Stimulated activated CD4-positive, alpha-beta T cell treated with anti-CD3 and anti-CD28 coated beads, Interleukin-4, amount 100 ng/mL, for 4 hours (primary cell): Measurements from ENCODE around the gene ENPP1.
"Not testable (repeated sequence)": the region's sequence is repeated elsewhere in the genome, so short reads cannot be mapped to it uniquely, and the experiment has no call there.

Source experiments
- DNase-seq, 2 experiments: peaks; one replicate each; pipeline ENCODE4 v3.0.0-alpha.2; 2020

The ENPP1 gene

DNA sequence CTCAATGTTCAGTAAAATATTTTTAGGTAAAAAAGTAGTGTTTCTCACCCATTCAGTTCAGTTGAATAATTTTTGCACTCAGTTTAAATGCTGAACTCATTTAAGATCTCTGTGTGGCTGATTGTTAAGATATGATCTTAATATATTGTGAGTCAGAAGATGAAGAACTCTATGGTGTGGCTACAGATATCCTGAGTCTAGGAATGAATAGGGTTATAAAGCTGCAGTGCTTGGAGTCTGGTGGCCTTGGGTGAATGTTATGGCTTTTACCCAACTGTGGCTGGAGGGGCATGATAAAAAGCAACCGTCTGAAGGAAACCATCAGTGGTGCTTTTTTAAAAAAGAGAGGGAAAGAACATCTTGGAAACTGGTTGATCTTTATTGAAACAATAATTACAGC, 77.4 kb downstream of the ENPP1 start:
- no peak for DNase-seq

DNA sequence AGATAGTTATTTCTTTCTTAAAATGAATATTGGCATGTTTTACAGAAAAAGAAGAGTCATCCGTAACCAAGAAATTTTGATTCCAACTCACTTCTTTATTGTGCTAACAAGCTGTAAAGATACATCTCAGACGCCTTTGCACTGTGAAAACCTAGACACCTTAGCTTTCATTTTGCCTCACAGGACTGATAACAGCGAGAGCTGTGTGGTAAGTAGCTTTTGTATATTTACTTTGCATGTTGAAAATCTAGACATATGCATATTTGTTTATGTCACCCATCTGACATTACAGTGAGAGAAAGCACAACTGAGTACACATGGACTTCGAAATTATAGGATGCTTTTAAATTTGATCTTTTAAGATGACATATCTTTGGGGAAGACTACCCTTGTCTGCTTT, 78.7 kb downstream of the ENPP1 start:
- DNase-seq = no peak

DNA sequence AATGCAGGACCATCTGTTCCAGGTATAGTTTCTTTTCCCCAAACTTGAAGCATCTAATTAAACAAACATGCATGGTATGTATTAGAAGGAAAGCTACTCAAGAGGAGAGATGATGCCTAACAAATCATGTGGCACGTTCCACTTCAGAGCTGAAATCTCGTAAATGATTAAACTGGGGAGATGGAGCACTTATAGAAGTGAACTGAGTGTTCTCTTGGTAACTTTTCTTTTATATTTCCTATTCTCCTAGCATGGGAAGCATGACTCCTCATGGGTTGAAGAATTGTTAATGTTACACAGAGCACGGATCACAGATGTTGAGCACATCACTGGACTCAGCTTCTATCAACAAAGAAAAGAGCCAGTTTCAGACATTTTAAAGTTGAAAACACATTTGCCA, 82.3 kb downstream of the ENPP1 start:
- no peak for DNase-seq

DNA sequence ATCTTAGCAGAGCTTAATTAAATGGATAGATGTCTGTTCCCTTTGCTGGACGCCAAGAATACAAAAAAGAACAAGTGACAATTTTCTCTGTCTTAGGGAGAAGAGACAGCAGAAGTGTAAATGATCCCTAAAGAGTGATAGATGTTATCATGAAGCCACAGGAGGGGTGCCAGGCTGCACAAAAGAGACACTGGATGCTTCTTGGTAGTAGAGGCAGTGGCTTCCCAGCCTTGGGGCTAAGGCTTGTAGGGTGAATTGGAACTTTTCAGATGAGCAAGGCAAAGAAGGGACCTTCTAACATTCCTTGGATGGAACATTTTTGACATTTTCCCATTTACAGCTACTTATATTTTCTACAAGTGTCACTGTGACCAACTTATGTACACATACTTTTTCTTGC, 85.4 kb downstream of the ENPP1 start:
- no peak for DNase-seq

DNA sequence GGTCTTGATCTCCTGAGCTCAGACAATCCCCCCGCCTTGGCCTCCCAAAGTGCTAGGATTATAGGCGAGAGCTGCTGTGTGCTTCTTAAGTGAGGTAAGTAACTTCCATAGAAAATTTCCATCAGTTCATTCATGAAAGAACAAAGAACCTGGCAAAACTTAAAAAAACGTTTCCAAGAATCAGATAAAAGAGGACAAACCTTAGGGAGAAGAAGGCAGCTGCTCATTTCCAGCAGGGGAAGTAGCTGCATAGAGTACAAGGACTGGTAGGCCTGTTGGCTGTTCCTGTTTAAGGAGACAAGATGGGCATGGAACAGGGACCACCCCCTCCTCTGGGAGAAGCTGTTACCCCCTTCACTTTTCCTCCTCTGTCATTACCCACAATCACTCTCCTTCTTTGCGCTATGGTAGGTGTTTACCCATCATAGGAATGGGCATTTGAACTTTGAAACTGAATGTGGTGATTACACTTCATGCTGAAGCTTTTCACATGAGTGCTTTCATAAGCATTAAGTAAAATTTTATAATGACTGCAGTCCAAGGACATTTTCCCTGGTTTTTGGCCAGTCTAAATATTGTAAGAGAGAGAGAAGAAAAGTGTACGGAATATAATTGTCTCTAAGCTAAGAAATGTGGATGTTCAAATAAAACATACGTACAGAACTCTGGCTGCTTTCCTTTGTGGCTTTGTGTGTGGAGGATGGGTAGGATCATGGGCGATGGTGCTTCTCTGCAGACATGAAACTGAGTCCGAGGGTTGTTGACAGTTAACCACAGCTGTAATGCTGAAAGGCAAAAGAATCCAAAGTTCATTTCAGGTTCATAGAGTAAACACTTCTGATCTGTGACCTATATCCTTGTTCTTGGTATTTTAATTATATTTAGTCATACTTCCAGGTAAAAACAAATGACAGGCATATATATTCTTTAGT, 86.9 kb downstream of the ENPP1 start:
- DNase-seq = no peak

DNA sequence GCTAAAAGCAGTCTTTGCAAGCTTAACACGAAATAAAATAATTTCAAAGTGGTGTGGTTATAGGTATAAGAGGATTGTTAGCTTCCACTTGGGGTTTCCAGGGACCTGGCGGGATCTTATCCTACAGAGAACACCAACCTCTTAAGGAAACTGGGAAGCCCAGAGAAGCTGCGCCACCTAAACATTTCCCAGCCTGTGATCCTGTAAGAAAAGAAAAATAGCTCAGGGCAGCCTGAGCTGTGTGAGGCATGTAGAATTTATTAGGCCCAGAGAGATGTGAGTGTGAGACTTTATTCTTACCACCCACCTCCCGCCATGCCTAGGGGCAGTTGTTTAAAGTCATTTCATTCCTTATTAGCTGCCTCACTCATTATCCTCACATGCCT, 89.2 kb downstream of the ENPP1 start:
- no peak for DNase-seq

DNA sequence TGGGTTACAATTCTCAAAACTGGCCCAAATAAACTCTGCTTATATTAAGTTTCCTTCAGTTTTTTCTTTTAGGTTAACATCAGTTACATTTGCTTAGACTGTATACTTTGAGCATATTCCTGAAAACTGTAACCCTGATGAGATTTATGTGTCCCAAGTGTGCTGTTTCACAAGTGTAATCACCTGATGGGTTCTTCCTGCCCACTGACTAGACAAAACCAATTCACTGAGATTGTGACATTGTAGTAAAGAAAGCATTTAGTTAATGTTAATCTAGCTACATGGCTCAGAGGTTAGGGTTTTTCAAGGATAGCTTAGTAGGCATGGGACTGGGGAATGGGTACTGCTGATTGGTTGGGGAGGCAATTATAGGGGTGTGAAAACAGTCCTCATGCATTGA, 89.8 kb downstream of the ENPP1 start:
- DNase-seq = no peak

DNA sequence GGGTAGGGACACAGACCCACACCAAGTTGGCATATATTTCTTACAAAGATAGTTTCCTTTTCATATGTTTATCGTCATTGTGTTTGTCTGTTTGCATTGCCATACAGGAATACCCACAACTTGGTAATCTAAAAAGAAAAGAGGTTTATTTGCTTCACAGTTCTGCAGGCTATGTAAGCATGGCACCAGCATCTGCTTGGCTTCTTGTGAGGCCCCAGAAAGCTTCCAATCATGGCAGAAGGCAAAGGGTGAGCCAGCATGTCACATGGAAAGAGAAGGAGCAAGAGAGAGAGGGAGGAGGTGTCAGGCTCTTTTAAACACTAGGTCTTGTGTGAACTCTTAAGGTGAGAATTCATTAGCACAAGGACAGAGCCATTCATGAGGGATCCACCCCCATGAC, 90.9 kb downstream of the ENPP1 start:
- DNase-seq = no peak

DNA sequence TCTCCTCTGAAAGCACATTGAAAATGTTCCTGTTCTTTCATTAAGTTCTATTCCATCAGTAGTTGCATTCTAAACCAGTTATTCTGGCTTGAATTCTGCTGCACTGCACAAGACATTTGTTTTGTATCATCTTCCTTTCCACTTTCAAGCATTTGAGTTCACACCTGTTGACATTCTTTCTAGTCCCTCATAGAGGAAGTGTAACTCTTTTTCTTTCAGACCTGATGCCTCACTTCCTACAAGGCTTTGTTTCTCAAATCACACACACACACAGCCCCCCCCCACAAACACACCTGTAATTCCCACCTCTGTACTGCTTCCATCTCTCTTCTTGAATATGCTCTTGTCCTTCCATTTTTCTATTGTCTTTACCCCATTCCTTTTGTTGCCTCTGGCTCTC, 92.4 kb downstream of the ENPP1 start:
- DNase-seq = no peak

DNA sequence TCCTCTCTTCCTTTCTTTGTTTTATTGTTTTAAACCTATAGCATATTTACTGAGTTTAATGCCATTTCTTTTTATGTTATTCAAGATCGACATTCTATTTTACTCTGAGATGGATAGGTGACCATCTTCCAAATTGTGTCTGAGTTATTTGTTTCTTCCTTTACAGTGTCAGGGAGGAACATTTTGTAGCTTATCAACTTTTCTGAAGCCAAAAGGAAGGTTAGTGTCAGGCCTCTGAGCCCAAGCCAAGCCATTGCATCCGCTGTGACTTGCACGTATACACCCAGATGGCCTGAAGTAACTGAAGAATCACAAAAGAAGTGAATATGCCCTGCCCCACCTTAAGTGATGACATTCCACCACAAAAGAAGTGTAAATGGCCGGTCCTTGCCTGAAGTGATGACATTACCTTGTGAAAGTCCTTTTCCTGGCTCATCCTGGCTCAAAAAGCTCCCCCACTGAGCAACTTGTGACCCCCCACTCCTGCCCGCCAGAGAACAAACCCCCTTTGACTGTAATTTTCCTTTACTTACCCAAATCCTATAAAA, 93.6 kb downstream of the ENPP1 start:
- DNase-seq = not testable (repeated sequence)

DNA sequence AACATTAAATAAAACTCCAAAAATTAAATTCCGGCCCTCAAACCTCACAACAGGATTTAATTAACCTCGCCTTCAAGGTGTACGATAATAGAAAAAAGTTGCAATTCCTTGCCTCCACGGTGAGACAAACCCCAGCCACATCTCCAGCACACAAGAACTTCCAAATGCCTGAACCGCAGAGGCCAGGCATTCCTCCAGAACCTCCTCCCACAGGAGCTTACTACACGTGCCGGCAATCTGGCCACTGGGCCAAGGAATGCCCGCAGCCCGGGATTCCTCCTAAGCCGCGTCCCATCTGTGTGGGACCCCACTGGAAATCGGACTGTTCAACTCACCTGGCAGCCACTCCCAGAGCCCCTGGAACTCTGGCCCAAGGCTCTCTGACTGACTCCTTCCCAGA, 95.9 kb downstream of the ENPP1 start:
- not testable (repeated sequence) for DNase-seq

DNA sequence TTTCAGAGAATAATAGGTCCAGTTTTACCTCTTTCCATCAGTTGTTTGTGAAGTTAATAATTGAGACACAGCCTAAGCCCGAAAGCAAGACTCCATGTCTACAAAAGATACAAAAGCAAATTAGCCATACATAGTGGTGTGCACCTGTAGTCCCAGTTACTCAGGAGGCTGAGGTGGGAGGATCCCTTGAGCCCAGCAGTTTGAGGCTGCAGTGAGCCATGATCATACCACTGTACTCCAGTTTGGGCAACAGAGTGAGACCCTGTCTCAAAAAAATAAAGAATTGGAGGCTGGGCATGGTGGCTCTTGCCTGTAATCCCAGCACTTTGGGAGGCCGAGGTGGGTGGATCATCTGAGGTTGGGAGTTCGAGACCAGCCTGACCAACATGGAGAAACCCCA, 101.0 kb downstream of the ENPP1 start:
- not testable (repeated sequence) for DNase-seq

DNA sequence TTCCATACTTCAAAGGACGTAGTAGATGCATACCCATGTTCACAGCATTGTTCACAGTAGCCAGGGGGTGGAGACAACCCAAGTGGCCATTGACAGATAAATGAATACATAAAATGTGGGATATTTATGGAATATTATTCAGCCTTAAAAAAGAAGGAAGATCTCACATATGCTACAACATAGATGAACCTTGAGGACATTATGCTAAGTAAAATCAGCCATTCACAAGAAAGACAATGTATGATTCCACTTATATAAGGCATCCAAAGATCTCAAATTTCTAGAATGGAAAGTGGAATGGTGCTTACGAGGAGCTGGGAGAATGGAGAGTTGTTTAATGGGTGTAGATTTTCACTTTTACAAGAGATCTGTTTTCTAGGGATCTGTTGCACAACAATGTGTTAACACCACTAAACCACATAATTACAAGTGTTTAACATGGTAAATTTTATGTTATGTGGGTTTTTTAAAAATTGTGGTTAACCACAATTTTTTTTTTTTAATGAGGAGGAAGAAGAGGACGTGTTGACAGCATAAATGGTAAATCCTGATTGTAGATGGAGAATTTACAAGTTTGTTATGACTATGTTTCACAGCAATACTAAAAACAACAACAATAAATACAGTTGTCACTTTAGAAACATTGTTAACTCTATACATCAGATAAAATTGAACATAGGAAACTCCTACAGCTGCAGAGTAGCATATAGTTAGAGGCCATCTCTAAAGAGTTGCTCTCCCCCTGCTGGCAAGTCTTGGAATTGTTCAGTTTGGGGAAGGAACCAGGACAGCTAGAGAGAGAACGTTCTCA, 101.8 kb downstream of the ENPP1 start:
- DNase-seq = peak; percentile 52 to 61

DNA sequence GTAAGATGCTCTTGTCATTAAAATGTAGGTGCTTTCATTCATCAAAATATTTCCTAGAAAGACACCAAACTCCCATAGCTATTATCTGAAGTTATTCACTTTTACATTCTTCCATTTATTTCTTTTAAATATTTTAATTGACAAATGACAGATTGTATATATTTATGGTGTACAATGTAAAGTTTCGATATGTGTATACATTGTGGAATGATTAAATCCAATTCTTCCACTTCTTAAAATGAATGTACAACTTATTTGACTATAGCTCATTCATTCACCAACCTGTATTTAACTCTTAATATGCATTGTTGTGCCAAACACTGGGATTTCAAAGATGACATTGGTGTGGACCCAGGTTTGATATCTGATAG, 102.4 kb downstream of the ENPP1 start:
- DNase-seq = no peak

DNA sequence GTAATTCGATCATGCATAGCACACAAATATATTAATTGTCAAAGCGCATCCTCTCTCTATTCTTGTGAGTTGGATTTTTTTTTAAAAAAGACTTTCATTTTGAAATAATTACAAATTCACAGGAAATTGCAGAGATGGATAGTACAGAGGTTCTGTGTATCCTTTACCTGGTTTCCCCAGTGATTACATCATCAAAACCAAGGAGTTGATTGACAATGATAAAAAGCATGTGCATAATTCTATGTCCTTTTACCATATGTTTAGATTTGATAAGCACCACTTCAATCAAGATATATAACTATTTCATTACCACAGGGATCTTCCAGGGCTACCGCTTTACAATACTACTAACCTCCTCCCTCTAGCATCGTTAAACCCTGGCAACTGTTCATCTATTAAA, 103.1 kb downstream of the ENPP1 start:
- DNase-seq = no peak

DNA sequence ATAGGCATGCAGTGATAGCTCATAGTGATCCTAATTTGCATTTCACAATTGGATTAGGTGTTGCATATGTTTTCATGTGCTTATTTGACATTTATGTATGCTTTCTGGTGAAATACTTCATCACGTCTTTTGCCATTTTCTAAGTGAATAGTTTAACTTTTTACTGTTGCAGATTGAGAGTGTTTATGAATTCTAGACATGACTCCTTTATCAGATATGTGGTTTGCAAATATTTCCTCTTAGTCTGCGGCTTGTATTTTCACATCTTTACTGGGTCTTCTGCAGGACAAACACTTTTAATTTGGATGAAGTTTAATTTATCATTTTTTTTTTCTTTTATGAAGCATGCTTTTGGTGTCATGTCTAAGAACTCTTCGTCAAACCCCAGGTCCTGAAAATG, 104.1 kb downstream of the ENPP1 start:
- no peak for DNase-seq

DNA sequence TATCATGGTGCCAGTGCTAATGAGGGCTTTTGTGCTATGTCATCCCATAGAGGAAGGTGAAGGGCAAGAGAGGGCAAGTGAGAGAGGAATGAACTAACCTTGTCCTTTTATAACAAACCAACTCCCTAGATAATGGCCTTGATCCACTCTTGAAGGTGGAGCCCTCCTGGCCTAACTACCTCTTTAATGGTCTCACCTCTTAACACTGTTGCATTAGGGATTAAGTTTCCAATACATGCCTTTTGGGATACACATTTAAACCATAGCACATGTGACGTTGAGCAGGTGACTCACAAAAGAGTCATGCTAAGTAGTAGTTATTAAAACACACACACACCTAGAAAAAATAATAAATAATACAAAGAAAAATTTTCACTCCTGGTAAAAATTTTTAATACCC, 106.4 kb downstream of the ENPP1 start:
- DNase-seq = no peak

DNA sequence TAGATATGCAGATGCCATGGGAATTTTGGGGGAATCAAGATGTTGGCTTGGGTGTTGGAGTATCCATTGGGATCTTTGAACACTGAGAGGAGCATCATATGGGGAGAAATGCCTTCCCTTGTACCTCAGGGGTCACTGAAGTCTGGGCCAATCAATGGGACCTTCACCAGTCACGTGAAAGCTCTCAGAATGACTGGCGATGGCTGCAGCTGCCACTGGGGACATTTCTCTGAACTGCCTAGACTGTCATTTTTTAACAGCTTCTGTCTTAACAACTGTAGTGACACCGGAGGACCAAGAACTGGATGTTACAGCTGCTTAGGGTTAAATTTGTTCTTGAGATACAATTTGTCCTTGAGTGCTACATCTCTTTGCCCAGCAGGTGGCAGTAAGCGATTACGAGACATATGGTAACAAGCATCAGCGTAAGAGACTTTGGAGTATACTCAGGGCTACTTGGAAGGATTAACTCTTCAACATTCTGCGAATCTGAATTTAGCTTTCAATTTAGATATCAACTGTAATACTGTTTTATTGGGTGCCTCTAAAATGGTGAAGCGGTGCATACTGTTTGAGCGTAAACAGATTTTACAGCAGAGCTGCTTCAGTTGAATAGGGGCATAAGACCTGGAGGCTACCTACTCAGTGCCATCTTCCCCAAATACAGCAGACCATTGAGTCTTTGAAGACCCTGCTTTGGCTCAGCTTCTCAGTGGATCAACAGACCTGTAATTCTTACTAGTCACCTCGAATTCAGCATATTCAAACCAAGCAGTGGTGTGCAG, 107.3 kb downstream of the ENPP1 start:
- DNase-seq = peak; percentile 17 to 24

DNA sequence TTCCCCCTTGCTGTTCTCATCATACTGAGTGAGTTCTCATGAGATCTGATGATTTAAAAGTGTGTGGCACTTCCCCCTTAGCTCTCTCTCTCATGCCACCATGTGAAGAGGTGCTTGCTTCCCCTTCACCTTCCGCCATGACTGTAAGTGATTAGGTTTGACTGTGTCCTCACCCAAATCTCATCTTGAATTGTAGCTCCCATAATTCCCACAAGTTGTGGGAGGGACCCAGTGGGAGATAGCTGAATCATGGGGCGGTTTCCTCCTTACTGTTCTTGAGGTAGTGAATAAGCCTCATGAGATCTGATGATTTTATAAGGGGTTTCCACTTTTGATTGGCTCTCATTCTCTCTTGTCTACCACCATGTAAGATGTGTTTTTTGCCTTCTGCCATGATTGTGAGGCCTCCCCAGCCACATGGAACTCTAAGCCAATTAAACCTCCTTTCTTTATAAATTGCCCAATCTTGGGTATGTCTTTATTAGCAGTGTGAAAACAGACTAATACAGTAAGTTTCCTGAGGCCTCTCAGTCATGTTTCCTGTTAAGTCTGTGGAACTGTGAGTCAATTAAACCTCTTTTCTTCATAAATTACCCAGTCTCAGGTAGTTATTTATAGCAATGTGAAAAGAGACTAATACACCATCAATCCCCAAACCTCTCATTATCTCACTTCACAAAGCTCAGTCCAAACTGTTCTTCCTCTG, 108.4 kb downstream of the ENPP1 start:
- not testable (repeated sequence) for DNase-seq

DNA sequence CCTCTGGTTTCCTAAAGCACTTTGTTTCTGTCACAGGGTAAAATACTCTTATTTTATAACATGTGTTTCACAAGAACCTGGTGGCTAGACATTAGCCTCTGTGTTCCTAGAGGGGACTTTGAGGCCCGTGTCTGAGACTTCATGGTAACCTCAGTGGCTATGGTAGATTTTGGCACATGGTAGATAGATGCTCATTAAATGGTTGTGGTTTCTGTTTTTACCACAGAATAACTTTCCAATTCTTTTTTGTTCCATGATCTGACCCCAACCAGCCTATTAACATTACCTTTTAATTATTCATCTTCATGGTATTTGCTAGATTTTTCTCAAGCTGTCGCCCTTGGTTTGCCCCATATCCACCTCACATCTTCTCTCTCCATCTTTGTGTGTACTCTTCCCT, 109.0 kb downstream of the ENPP1 start:
- DNase-seq = no peak

DNA sequence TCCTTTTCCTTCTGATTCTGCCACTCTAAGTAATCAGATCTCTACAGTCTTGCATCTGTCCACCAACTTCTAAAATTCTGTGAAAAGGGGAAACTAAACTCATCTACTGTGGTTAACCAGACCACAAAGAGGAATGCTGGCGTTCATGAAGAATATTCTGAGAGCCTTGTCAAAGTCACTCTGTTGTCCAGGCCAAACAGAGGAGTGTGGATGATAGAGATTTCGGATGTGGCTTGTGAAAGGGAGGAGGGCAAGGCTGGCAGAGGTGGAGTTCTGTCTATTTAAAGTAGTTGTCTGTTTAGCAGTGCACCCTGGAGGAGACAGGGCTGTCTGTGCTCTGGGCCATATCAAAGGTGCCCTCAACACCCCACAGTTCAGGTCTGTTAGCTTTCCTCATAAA, 109.5 kb downstream of the ENPP1 start:
- no peak for DNase-seq
